ENCODE results near the gene TEX2. TPM values are rescaled to one million over a fixed set of nuclear protein-coding genes. Genes with fewer than 3 reads are reported as not detected.

The TEX2 gene
- total and polyA plus RNA-seq, 2 of the 13 experiments (the other 11 are each of a cell fraction or from before 2014, with no cell fraction given), result 21.4 to 37.7 TPM

- peak; percentile 61; the same call in 1 of the 2 replicates for TF ChIP-seq PAXIP1 (CRISPR knock-in tag; conservative IDR thresholded peaks at IDR 0.05)
- no peak for TF ChIP-seq KDM1A (CRISPR knock-in tag; IDR thresholded peaks at IDR 0.05)
- peak; percentile 93 for TF ChIP-seq ZNF776 (CRISPR knock-in tag; IDR thresholded peaks at IDR 0.05)
- TF ChIP-seq ZNF292 (CRISPR knock-in tag; IDR thresholded peaks at IDR 0.05; ENCODE audit: borderline replicate concordance, low read depth), result no peak
- TF ChIP-seq WIZ (CRISPR knock-in tag; IDR thresholded peaks at IDR 0.05), result 0 out of 2 replicates have a peak, but pooled peaks have one; percentile 91
- TF ChIP-seq FOXM1 (CRISPR knock-in tag; IDR thresholded peaks at IDR 0.05), result no peak
- 0 out of 2 replicates have a peak, but pooled peaks have one; percentile 89 for TF ChIP-seq TEAD2 (CRISPR knock-in tag; IDR thresholded peaks at IDR 0.05)
- no peak for TF ChIP-seq GABPA (IDR thresholded peaks at IDR 0.05; ENCODE audit: low read depth, low read length)
- TF ChIP-seq GABPA (CRISPR knock-in tag; IDR thresholded peaks at IDR 0.05; ENCODE audit: low read depth), result peak; percentile 65
- TF ChIP-seq ZNF567 (CRISPR knock-in tag; IDR thresholded peaks at IDR 0.05; ENCODE audit: borderline replicate concordance), result peak; percentile 80; the same call in 1 of the 2 replicates
- peak; percentile 86 for TF ChIP-seq KMT2B (CRISPR knock-in tag; IDR thresholded peaks at IDR 0.05)
- peak; percentile 51; the same call in 1 of the 2 replicates for TF ChIP-seq THRA (CRISPR knock-in tag; IDR thresholded peaks at IDR 0.05; ENCODE audit: borderline replicate concordance)
- TF ChIP-seq HINFP (CRISPR knock-in tag; IDR thresholded peaks at IDR 0.05; ENCODE audit: low read depth), result peak; percentile 87
- TF ChIP-seq ZFX (CRISPR knock-in tag; IDR thresholded peaks at IDR 0.05; ENCODE audit: low read depth), result peak; percentile 99
- no peak for TF ChIP-seq ZNF530 (CRISPR knock-in tag; IDR thresholded peaks at IDR 0.05; ENCODE audit: low read depth)
- peak; percentile 100 for TF ChIP-seq ZNF670 (CRISPR knock-in tag; IDR thresholded peaks at IDR 0.05; ENCODE audit: borderline replicate concordance)
- peak; percentile 74 for TF ChIP-seq TP53 (CRISPR knock-in tag; conservative IDR thresholded peaks at IDR 0.05)
- no peak for TF ChIP-seq PRPF4 (IDR thresholded peaks at IDR 0.05; ENCODE audit: low read depth, low read length, poor library complexity, severe bottlenecking)
- TF ChIP-seq ZNF33B (CRISPR knock-in tag; IDR thresholded peaks at IDR 0.05), result peak; percentile 84; the same call in 1 of the 2 replicates
- peak; percentile 68; the same call in 1 of the 2 replicates for TF ChIP-seq ZNF570 (CRISPR knock-in tag; IDR thresholded peaks at IDR 0.05; ENCODE audit: borderline replicate concordance)
- peak; percentile 96 for TF ChIP-seq GATA4 (IDR thresholded peaks at IDR 0.05; ENCODE audit: borderline replicate concordance, low read depth)
- TF ChIP-seq ZNF552 (CRISPR knock-in tag; IDR thresholded peaks at IDR 0.05; ENCODE audit: borderline replicate concordance), result no peak; the same call in 1 of the 2 replicates
- TF ChIP-seq HCFC1 (IDR thresholded peaks at IDR 0.05; ENCODE audit: low read depth, low read length), result peak; percentile 62
- no peak; the same call in 1 of the 2 replicates for TF ChIP-seq ZSCAN12 (CRISPR knock-in tag; IDR thresholded peaks at IDR 0.05)
- TF ChIP-seq PCBP1 (IDR thresholded peaks at IDR 0.05; ENCODE audit: borderline replicate concordance, low read depth, low read length), result peak; percentile 85; the same call in 1 of the 2 replicates
Measured at GRCh38 chr17:64145751-64146417, 117.2 kb downstream of the TEX2 start (continued).

Data from HepG2 (cell line).